CD14-positive monocyte (primary cell): ENCODE measurements around the gene PDGFD. TPM values are rescaled to one million over a fixed set of nuclear protein-coding genes. Genes with fewer than 3 reads are reported as not detected.

Experiments
- DNase-seq, 3 donors: peaks; one replicate each; pipeline ENCODE4 v3.0.0-alpha.2; 2011 to 2022
- H2AFZ ChIP-seq: 2 replicates; pipeline ENCODE4 v1.6.0; 2012; ENCODE audit warnings: mild to moderate bottlenecking, low read depth, low read length, inconsistent platforms; ENCODE audit not compliant: insufficient read depth, poor library complexity, severe bottlenecking
- H3K27ac ChIP-seq, 2 donors: 1 replicate in 1 of 2; 2 replicates in 1 of 2; pipeline ENCODE4 v1.5.1; 2012 to 2013; ENCODE audit warnings: low read length in 2 of 2, control low read depth in 1 of 2, inconsistent platforms in 1 of 2, low read depth in 1 of 2, mild to moderate bottlenecking in 1 of 2
- H3K27me3 ChIP-seq, 2 donors: one replicate each; pipeline versions ENCODE4 v1.6.0 to v1.6.1; 2011 to 2013; ENCODE audit warnings: low read length in 2 of 2; ENCODE audit not compliant: control insufficient read depth in 2 of 2, insufficient read depth in 2 of 2
- H3K36me3 ChIP-seq, 2 donors: replicated peaks in 1 of 2; 1 replicate in 1 of 2; 2 replicates in 1 of 2; pipeline versions ENCODE4 v1.5.1 to v1.6.1; 2012 to 2013; ENCODE audit warnings: low read length in 2 of 2, control low read depth in 1 of 2, inconsistent platforms in 1 of 2, mild to moderate bottlenecking in 1 of 2; ENCODE audit not compliant: insufficient read depth in 2 of 2, control insufficient read depth in 1 of 2
- H3K4me1 ChIP-seq, 2 donors: 1 replicate in 1 of 2; 2 replicates in 1 of 2; pipeline versions ENCODE4 v1.5.1 to v1.6.1; 2012 to 2013; ENCODE audit warnings: low read length in 2 of 2, control low read depth in 1 of 2, inconsistent platforms in 1 of 2, mild to moderate bottlenecking in 1 of 2, moderate library complexity in 1 of 2; ENCODE audit not compliant: insufficient read depth in 2 of 2, control insufficient read depth in 1 of 2
- H3K4me2 ChIP-seq: replicated peaks from 2 replicates; pipeline ENCODE3; 2012; ENCODE audit warnings: low read length, moderate library complexity, mild to moderate bottlenecking; ENCODE audit not compliant: poor library complexity, severe bottlenecking; ENCODE audit errors: extremely low read depth
- H3K4me3 ChIP-seq, 3 experiments: fragments of 200-600 bp in 1 of 3; sonication (generic) in 1 of 3; replicated peaks in 1 of 3; 1 replicate in 2 of 3; 2 replicates in 1 of 3; pipeline ENCODE4 v1.5.1; 2011 to 2013; ENCODE audit warnings: low read length in 3 of 3, mild to moderate bottlenecking in 3 of 3, control low read depth in 2 of 3, low read depth in 2 of 3, inconsistent platforms in 1 of 3, moderate library complexity in 1 of 3
- H3K79me2 ChIP-seq: 2 replicates; pipeline ENCODE4 v1.6.0; 2012; ENCODE audit warnings: mild to moderate bottlenecking, control low read depth, inconsistent platforms, low read length, moderate library complexity; ENCODE audit not compliant: insufficient read depth
- H3K9ac ChIP-seq: 2 replicates; pipeline ENCODE4 v1.6.0; 2017; ENCODE audit warnings: low read length, mild to moderate bottlenecking; ENCODE audit not compliant: insufficient read depth, poor library complexity, severe bottlenecking
- H3K9me3 ChIP-seq, 2 donors: replicated peaks in 1 of 2; 1 replicate in 1 of 2; 2 replicates in 1 of 2; pipeline versions ENCODE4 v1.5.1 to v1.6.1; 2012 to 2013; ENCODE audit warnings: low read length in 2 of 2, control low read depth in 1 of 2; ENCODE audit not compliant: control insufficient read depth in 1 of 2, insufficient read depth in 1 of 2
- H4K20me1 ChIP-seq: 2 replicates; pipeline ENCODE4 v1.6.0; 2012; ENCODE audit warnings: mild to moderate bottlenecking, low read length, control low read depth, moderate library complexity; ENCODE audit not compliant: insufficient read depth
- H3K27ac Mint-ChIP-seq, 7 donors: one replicate each; pipeline ENCODE4 v1.8.0; 2020; ENCODE audit warnings: mild to moderate bottlenecking in 7 of 7, mixed read lengths in 7 of 7, moderate library complexity in 6 of 7, inconsistent platforms in 2 of 7
- H3K27me3 Mint-ChIP-seq, 3 donors: one replicate each; pipeline ENCODE4 v1.8.0; 2021 to 2022; ENCODE audit warnings: low read depth in 3 of 3, mild to moderate bottlenecking in 3 of 3, mixed read lengths in 3 of 3, moderate library complexity in 3 of 3, inconsistent platforms in 1 of 3
- H3K36me3 Mint-ChIP-seq, 2 donors: one replicate each; pipeline ENCODE4 v1.8.0; 2020; ENCODE audit warnings: mixed read lengths in 2 of 2, inconsistent platforms in 1 of 2, mild to moderate bottlenecking in 1 of 2
- H3K4me1 Mint-ChIP-seq: one replicate; pipeline ENCODE4 v1.8.0; 2020; ENCODE audit warnings: mild to moderate bottlenecking, mixed read lengths
- H3K4me3 Mint-ChIP-seq, 2 donors: one replicate each; pipeline ENCODE4 v1.8.0; 2020; ENCODE audit warnings: mild to moderate bottlenecking in 2 of 2, mixed read lengths in 2 of 2, moderate library complexity in 1 of 2
- H3K9me3 Mint-ChIP-seq, 7 donors: one replicate each; pipeline ENCODE4 v1.8.0; 2020 to 2022; ENCODE audit warnings: mixed read lengths in 7 of 7, mild to moderate bottlenecking in 6 of 7, moderate library complexity in 6 of 7, inconsistent platforms in 2 of 7
- CTCF ChIP-seq: fragments of 200-600 bp; IDR thresholded peaks from one replicate; pipeline ENCODE4 v1.8.0; 2022; ENCODE audit warnings: antibody characterized with exemption, mild to moderate bottlenecking
- WGBS: methylation state at CpG from one replicate; pipeline ENCODE4 v1.1.5; 2013; ENCODE audit warnings: missing lambda C conversion rate; ENCODE audit not compliant: insufficient coverage; 5-methylcytosine and 5-hydroxymethylcytosine counted together
- intact Hi-C, 2 donors: fragments of 100-400 bp; cut with micrococcal nuclease; formaldehyde crosslinking; loops; one replicate each; pipeline versions ENCODE4 v1.15.0 to v1.15.1; 2023
- polyA plus RNA-seq, 3 donors: library from polyadenylated mRNA; depleted of rRNA in 1 of 3; unstranded in 2 of 3; stranded (reverse) in 1 of 3; fragments of 300-500 nt in 2 of 3; fragments of >200 nt in 1 of 3; fragmentation: Illumina TruSeq in 2 of 3; gene quantifications; 1 replicate in 2 of 3; 2 replicates in 1 of 3; pipeline ENCODE4 v1.2.3, GENCODE V29; 2012 to 2021

The PDGFD gene
- polyA plus RNA-seq, 3 donors: 0.05 to 0.15 TPM; not detected in 1

- DNase-seq: no peak
- no peaks in the 10 kb centered on the region for H3K36me3 Mint-ChIP-seq
- Histone ChIP-seq H3K36me3 (no peaks in the 10 kb centered on the region), H4K20me1 (no peaks in the 10 kb centered on the region), H3K4me3 (no peak overlapping the region), H3K27ac (no peak overlapping the region), H3K4me2 (no peak overlapping the region), H3K9me3 (no peaks in the 10 kb centered on the region), H3K9ac (no peak overlapping the region), H3K27me3 (no peaks in the 10 kb centered on the region), H3K4me1 (no peaks in the 10 kb centered on the region), H2AFZ (no peak overlapping the region), H3K79me2 (no peaks in the 10 kb centered on the region)
- H3K27me3 Mint-ChIP-seq: peaks cover 0 to 1% (median 0%) of the 10 kb centered on the region in 3 donors
- no peak overlapping the region for H3K4me3 Mint-ChIP-seq
- peaks cover 0 to 9% (median 5%) of the 10 kb centered on the region in 7 donors for H3K9me3 Mint-ChIP-seq
- no peak for TF ChIP-seq CTCF
- no CpG with 5 or more reads among the region's 3 CpGs for WGBS
- no peaks in the 10 kb centered on the region for H3K4me1 Mint-ChIP-seq
- intact Hi-C loops: no loop called here
- H3K27ac Mint-ChIP-seq: no peak overlapping the region
Observed at GRCh38 chr11:104028476-104029263, 135.3 kb downstream of the PDGFD start.

GRCh38 chr11:104024572-104024971 is 139.4 kb downstream of the PDGFD start:
- H3K27ac ChIP-seq: no peak overlapping the region
- no peaks in the 10 kb centered on the region for H3K9me3 ChIP-seq
- H3K9me3 Mint-ChIP-seq: peaks cover 0 to 5% (median 0%) of the 10 kb centered on the region in 7 donors
- no peaks in the 10 kb centered on the region for H3K4me1 ChIP-seq
- H3K4me3 Mint-ChIP-seq: no peak overlapping the region
- no peaks in the 10 kb centered on the region for H3K4me1 Mint-ChIP-seq
- no peak overlapping the region for H3K9ac ChIP-seq
- no peak overlapping the region for H3K4me3 ChIP-seq
- no peaks in the 10 kb centered on the region for H3K27me3 ChIP-seq
- H3K36me3 ChIP-seq: no peaks in the 10 kb centered on the region
- H3K4me2 ChIP-seq: no peak overlapping the region
- no CpG with 5 or more reads among the region's 2 CpGs for WGBS
- no peak overlapping the region for H3K27ac Mint-ChIP-seq
- no peaks in the 10 kb centered on the region for H3K79me2 ChIP-seq
- no peak for DNase-seq
- H4K20me1 ChIP-seq: no peaks in the 10 kb centered on the region
- intact Hi-C loops: no loop called here
- H2AFZ ChIP-seq: no peak overlapping the region
- H3K27me3 Mint-ChIP-seq: peaks cover 0 to 1% (median 0%) of the 10 kb centered on the region in 3 donors
- TF ChIP-seq CTCF: no peak
- H3K36me3 Mint-ChIP-seq: no peaks in the 10 kb centered on the region
